ENCODE results near the gene AFTPH. TPM values are rescaled to one million over a fixed set of nuclear protein-coding genes. Genes with fewer than 3 reads are reported as not detected.
A peak's percentile ranks its signal among the peaks of the same experiment; 100 is the strongest.

The AFTPH gene
- 10 to 100 TPM; 74.8 to 83.4 (median 79.2) TPM for polyA plus RNA-seq (ENCODE audit: insufficient read length in 3 of 3)

- DNase-seq (ENCODE audit: low read depth in 3 of 3, low spot score in 2 of 3): peak; percentile 89 to 96 (median 95)
These were observed at the start of gene AFTPH for GRCh38 chr2:64523666-64524603. Gene AFTPH, plus strand, starts transcription at chr2:64524328. Its CDS starts 27,147 bp downstream, at chr2:64551475.

DNA sequence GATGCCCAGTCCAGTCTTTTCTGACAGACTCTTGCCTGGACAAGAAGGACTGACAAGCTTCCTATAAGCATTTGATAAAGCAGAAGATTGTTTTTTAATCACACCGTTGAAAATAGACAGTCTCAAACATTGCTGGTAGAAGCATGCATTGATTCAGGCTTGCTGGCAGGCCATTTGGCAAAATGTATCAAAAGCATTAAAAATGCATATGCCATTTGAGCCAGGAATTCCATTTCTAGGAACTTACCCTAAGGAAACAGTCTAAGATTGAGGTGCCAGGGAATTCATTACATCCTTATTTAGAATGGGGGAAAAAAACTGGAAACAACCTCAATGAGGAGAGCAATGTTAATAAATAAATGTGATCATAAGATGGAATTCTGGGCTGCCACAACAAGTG, 49.5 kb upstream of the AFTPH start:
- no peak for DNase-seq (ENCODE audit: low read depth in 3 of 3, low spot score in 2 of 3)

- no peak for DNase-seq (ENCODE audit: low read depth in 3 of 3, low spot score in 2 of 3)
These were observed 47.1 kb upstream of the AFTPH start for GRCh38 chr2:64477037-64477436.

- no peak for DNase-seq (ENCODE audit: low read depth in 3 of 3, low spot score in 2 of 3)
These were observed 46.1 kb upstream of the AFTPH start for GRCh38 chr2:64477979-64478378.

- DNase-seq (ENCODE audit: low read depth in 3 of 3, low spot score in 2 of 3): no peak
These were observed 45.5 kb upstream of the AFTPH start for GRCh38 chr2:64478502-64479230.

DNA sequence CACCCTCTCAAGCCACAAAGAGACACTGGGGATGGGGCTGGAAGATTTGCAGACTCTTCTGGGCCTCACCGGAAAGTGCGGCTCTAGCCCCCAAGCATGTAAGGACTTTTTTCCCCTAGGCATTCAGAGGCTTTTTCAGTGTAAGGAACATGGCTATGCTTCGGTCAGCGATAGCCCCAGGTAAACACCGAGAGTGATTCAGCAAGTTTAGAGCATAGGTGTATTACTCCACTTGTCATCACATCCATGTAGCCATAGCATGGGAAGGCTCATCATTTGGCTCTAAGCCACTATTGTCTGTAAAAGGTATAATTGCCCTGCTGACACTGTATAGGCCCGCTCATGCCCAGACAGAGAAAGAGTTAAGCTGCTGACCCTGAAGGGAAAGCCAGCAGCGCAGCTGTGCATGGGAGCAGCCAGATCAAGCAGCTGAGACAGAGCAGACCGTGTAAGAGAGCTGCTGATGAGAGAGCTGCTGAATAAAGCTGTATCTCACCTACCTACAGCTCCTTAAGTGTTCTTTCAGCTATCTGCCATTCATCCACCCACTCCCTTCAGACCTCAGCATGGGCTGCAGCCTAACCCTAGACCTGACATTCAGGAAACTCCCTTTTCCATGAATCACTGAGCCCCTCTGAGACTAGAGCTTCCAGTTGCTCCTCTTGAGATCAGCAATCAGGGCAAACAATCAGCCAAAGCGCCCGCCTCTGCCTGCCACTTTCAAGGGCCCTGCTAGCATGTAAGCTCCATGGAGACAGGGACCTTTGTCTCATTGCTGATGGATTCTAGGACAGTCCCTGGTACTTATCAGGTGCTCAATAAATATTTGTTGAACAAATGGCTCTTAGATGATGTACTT, 44.6 kb upstream of the AFTPH start:
- no peak for DNase-seq (ENCODE audit: low read depth in 3 of 3, low spot score in 2 of 3)

DNA sequence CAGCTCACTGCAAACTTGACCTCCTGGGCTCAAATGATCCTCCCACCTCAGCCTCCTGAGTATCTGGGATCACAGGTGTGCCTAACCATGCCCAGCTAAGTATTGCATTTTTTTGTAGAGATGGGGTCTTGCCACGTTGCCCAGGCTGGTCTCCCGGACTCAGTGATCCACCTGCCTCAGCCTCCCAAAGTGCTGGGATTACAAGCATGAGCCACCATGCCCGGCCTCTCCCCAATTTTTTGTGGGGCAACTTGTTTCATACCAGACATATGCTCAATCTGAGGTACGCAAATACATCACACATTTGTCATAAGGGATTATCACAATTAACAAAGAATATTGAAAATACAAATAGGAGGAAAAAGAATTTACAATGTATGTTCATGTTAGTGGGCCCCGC, 42.5 kb upstream of the AFTPH start:
- no peak for DNase-seq (ENCODE audit: low read depth in 3 of 3, low spot score in 2 of 3)

- no peak for DNase-seq (ENCODE audit: low read depth in 3 of 3, low spot score in 2 of 3)
These were observed 41.9 kb upstream of the AFTPH start for GRCh38 chr2:64482243-64482642.

DNA sequence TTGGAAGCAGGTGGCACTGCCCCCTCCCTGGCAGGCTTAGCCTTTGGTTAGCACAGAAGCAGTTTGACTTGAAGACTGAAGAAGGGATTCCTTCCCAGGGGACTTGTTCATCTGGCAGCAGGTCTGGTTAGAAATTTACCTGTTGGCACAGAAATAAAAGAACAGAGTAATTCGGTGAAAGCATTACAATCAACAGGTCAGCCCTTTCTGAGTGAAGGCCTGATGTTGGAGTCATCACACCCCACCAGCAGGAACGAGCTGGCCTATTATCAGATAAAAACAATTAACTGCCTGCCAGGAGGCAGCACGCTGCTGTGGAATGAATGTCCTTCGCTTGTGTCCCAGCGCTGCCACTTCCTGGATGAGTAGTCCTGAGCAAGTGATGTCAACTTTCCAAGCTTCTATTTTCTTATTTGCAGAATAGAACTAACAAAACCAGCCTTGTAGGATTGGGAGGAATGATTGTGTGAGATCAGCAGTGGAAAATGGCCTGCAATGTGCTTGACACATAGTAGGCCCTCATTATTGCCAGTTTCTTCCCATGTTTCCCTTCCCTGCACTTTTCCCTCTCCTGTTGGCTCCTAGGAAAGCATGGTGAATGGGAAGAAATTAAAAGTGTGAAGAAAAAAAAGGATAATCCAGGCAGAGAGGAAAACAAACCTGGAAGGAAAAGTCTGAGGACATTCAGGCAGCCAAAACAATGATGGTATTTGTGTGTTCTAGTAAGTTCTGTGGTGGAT, 41.2 kb upstream of the AFTPH start:
- DNase-seq (ENCODE audit: low read depth in 3 of 3, low spot score in 2 of 3): no peak

DNA sequence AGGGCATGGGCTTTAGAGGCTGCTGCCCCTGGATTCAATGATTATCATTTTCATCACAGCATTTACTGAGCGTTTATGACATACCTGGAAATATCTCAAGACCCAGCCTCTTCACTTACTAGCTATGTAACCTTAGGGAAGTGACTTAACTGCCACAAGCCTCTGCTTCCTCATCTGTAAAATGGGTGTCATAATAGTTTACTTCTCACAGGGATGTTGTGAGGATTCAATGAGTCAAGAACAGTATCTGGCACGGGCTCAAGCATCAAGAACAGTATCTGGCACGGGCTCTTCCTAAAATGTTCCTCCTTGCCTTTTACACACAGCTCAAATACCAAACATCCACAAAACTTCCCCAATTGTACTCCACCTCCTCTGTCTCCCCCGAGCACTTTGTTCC, 38.8 kb upstream of the AFTPH start:
- no peak for DNase-seq (ENCODE audit: low read depth in 3 of 3, low spot score in 2 of 3)

DNA sequence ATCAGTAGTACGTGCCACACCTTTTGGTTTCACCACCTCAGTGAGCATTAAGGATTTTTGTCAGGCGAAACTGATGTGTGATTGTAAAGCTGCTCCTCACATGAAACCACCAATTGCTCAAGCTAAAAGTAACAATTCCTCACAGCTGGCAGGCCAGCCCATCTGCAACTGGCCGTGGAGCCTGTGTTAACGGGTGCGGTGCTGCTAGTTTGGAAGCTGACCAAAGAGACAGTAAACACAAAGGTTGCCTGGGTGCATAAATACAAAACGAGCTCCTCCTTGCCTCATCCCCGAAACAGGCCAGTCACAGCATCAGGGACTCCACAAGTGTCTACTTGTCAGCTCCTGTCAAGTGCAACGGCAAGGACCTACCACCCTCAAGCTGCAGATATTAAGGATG, 38.2 kb upstream of the AFTPH start:
- DNase-seq (ENCODE audit: low read depth in 3 of 3, low spot score in 2 of 3): no peak

DNA sequence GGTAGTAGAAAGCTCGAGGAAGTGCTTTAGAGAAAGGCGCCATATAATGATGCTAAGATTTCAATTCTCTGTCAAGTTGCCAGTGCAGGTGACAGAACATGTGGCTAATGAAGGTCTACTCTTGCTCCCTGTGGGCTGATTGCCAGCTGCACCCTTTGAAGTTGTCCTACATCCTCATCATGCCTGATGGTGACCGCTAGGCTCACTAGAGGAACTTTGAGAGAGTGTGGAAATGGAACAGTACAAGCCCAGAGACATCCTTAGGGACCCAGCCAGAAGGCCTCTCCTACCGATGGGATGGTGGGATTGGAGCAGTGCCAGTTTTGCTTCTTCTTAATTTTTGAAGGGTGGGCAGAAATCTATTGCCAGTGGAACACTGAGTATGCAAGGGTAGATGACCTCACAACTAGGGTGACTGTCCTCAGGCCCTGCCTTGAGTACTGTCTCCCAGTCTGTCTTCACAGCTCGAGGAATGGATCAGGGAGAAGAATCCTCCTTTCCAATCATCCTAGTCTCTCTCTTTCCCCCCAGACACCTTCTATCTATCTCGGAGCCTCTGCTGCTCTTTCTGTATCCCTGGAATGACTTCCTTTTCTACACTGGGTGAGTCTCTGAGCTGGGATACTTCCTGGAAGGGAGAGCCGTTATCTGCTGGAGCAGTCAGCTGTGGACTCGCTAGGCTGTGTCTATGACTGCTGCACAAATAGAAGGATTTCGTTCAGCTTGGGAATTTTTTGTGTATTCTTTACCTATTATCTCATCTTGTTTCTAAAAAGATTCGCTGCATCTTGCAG, 36.7 kb upstream of the AFTPH start:
- no peak for DNase-seq (ENCODE audit: low read depth in 3 of 3, low spot score in 2 of 3)

DNA sequence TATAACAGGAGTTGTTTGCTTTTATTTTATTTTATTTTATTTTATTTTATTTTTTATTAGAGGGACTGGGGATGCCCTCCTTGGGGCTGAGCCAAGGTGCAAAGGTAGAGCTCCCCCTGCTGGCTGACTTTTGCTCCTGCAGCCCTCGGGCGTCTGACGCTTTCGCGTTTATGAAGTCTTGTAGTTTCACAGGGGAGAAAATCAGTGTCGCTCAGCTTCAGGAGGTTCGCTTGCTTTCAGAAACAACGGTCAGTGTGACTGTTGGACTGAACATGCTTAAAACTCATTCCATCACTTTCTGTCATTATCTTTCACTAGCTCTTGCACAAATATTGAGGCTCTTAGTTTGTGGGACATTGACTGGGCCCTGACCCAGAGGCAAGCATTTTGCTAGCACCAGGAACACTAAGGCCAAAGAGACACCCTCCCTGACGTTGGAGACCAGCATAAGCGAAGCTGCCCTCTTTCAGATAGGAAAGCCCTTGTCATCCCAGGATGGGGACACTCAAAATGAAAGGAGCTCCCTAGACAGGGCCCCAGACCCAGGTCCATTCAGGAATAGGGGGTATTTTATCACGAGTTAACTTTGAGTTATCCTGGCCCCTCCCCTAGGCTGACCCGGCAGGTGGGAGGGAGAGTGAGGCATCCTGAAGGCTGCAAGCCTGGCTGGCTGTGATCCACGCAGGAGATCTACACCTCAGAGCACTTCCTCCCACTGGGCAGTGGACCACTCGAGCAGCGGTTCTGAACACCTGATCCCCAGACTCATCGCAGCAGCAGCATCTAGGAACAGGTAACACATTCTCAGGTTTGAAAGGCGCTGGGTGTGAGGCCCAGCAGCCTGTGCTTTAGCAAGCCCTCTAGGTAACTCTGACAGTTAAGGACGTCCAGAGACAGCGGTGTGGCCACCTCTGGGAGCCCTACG, 35.8 kb upstream of the AFTPH start:
- DNase-seq (ENCODE audit: low read depth in 3 of 3, low spot score in 2 of 3): peak; percentile 20 to 49 (median 36)

DNA sequence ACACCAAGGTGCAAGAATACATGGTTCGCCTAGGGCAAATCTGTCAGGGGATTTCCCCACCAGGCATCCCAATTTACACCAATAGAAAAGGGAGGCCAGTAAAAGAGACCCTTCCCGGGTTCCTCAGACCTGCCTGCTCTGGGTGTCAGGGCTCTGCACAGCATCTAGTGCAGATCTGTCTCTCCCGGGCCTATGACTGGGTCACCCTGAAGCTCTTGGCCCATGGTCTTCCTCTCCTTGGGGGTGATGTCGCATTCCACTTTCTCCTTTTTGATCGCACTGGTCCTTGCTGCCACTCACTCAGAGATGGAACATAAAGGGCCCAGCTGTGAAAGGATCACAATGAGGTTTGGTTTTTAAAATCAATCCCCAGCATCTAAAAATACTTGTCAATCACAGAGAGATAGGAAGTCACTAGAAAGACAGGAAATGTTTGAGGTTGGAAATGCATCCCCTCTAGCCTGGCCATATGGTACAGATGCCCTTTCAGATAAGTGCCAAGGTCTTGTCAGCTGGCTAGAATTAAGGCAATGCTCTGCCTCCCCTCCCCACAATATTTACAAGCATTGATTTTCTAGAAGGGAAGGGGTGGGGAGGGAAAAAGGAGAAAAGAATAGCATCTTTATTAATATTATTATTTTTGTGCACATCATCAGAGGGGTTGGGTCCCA, 34.9 kb upstream of the AFTPH start:
- DNase-seq (ENCODE audit: low read depth in 3 of 3, low spot score in 2 of 3): no peak

GRCh38 chr2:64491426-64491825, 32.7 kb upstream of the AFTPH start:
- no peak for DNase-seq (ENCODE audit: low read depth in 3 of 3, low spot score in 2 of 3)

GRCh38 chr2:64492272-64492671, 31.9 kb upstream of the AFTPH start:
- DNase-seq (ENCODE audit: low read depth in 3 of 3, low spot score in 2 of 3): no peak

GRCh38 chr2:64492821-64493220, 31.3 kb upstream of the AFTPH start:
- no peak for DNase-seq (ENCODE audit: low read depth in 3 of 3, low spot score in 2 of 3)

GRCh38 chr2:64493788-64494187, 30.3 kb upstream of the AFTPH start:
- no peak for DNase-seq (ENCODE audit: low read depth in 3 of 3, low spot score in 2 of 3)
